Measurements from ENCODE around the gene SPRR5.

- TF ChIP-seq, protein P1, sequence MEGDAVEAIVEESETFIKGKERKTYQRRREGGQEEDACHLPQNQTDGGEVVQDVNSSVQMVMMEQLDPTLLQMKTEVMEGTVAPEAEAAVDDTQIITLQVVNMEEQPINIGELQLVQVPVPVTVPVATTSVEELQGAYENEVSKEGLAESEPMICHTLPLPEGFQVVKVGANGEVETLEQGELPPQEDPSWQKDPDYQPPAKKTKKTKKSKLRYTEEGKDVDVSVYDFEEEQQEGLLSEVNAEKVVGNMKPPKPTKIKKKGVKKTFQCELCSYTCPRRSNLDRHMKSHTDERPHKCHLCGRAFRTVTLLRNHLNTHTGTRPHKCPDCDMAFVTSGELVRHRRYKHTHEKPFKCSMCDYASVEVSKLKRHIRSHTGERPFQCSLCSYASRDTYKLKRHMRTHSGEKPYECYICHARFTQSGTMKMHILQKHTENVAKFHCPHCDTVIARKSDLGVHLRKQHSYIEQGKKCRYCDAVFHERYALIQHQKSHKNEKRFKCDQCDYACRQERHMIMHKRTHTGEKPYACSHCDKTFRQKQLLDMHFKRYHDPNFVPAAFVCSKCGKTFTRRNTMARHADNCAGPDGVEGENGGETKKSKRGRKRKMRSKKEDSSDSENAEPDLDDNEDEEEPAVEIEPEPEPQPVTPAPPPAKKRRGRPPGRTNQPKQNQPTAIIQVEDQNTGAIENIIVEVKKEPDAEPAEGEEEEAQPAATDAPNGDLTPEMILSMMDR (IDR thresholded peaks at IDR 0.05; ENCODE audit: borderline replicate concordance, extremely low read depth, low read length, poor library complexity, severe bottlenecking): peak; percentile 50
- no peak for TF ChIP-seq EZH2 (IDR thresholded peaks at IDR 0.05; ENCODE audit: borderline replicate concordance, low read depth, low read length, severe bottlenecking)
Measured at GRCh38 chr1:152926091-152926490, 20.9 kb upstream of the SPRR5 start.
